Activated CD4-positive, alpha-beta T cell treated with anti-CD3 and anti-CD28 coated beads, Interleukin-2, amount 50 U/mL, for 16 hours (primary cell): Measurements from ENCODE around the gene KLHL26.
"Not testable (repeated sequence)": the region's sequence is repeated elsewhere in the genome, so short reads cannot be mapped to it uniquely, and the experiment has no call there.

ENCODE experiments used
- DNase-seq: peaks from one replicate; pipeline ENCODE4 v3.0.0-alpha.2; 2020

KLHL26 gene

GRCh38 chr19:18636969-18637629 is at the start of gene KLHL26:
Gene KLHL26 (plus strand): TSS chr19:18637028. CDS start chr19:18637055, 27 bp downstream.
- no peak for DNase-seq

GRCh38 chr19:18587561-18587960 is 49.3 kb upstream of the KLHL26 start:
- no peak for DNase-seq

GRCh38 chr19:18587962-18588610 is 48.7 kb upstream of the KLHL26 start:
- DNase-seq = no peak

GRCh38 chr19:18588611-18589379 is 48.0 kb upstream of the KLHL26 start, which contains the start of gene REX1BD:
Gene REX1BD (plus strand): TSS chr19:18588798. CDS start chr19:18588802, 4 bp downstream.
- DNase-seq = peak; percentile 91

GRCh38 chr19:18589380-18590272 is 47.2 kb upstream of the KLHL26 start:
- DNase-seq = peak; percentile 65

GRCh38 chr19:18590273-18591272 is 46.3 kb upstream of the KLHL26 start:
- peak; percentile 41 for DNase-seq

GRCh38 chr19:18591735-18592385 is 45.0 kb upstream of the KLHL26 start:
- DNase-seq = no peak

GRCh38 chr19:18592732-18593131 is 44.1 kb upstream of the KLHL26 start:
- DNase-seq = not testable (repeated sequence)

- DNase-seq = no peak
Observed at GRCh38 chr19:18593367-18594095, 43.3 kb upstream of the KLHL26 start.

GRCh38 chr19:18594096-18594823 is 42.6 kb upstream of the KLHL26 start:
- peak; percentile 65 for DNase-seq

- no peak for DNase-seq
Observed at GRCh38 chr19:18594824-18595373, 41.9 kb upstream of the KLHL26 start.

- DNase-seq = no peak
Observed at GRCh38 chr19:18595475-18595874, 41.4 kb upstream of the KLHL26 start.

GRCh38 chr19:18596752-18597157 is 40.1 kb upstream of the KLHL26 start:
- DNase-seq = no peak

- DNase-seq = no peak
Observed at GRCh38 chr19:18597809-18598660, 38.8 kb upstream of the KLHL26 start.

- DNase-seq = no peak
Observed at GRCh38 chr19:18599485-18599884, 37.3 kb upstream of the KLHL26 start.

GRCh38 chr19:18600692-18601397 is 36.0 kb upstream of the KLHL26 start:
- not testable (repeated sequence) for DNase-seq

GRCh38 chr19:18601875-18602274 is 35.0 kb upstream of the KLHL26 start:
- no peak for DNase-seq
